Thyroid gland (tissue), 4 donors: Measurements from ENCODE around the gene LGALS9C.
"Not testable (repeated sequence)": the region's sequence is repeated elsewhere in the genome, so short reads cannot be mapped to it uniquely, and the experiment has no call there.

Experiments used
- POLR2A ChIP-seq, 2 donors: fragments of 450-650 bp; IDR thresholded peaks; one replicate each; pipeline ENCODE4 v1.6.1; 2017; ENCODE audit warnings: antibody characterized with exemption in 2 of 2, mild to moderate bottlenecking in 2 of 2, moderate library complexity in 1 of 2
- TF ChIP-seq, protein P1 (sequence below), 6 experiments: fragments of 200-600 bp in 3 of 6; fragments of 450-650 bp in 3 of 6; sonication (generic) in 3 of 6; IDR thresholded peaks; one replicate each; pipeline ENCODE4 v1.5.1; 2016 to 2019; ENCODE audit warnings: antibody characterized with exemption in 6 of 6, mild to moderate bottlenecking in 2 of 6, inconsistent platforms in 1 of 6, moderate library complexity in 1 of 6

DNA sequence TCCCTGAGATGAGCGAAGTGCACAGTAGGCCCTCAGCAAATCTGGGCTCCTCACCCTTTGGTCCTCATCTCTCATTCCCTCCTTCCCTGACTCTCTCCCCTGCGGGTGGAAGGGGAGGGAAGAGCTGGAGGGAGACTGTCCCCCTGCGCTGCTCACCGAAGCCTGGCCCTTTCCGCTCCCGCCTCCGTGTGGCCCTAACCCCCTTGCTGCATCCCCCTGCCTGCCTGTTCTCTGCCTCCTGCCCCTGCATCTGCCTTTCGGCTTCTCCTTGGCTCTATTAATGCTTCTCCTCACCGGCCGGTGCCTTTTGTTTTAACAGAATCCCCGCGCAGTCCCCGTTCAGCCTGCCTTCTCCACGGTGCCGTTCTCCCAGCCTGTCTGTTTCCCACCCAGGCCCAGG lies 12.0 kb downstream of the LGALS9C start:
- TF ChIP-seq, protein P1, sequence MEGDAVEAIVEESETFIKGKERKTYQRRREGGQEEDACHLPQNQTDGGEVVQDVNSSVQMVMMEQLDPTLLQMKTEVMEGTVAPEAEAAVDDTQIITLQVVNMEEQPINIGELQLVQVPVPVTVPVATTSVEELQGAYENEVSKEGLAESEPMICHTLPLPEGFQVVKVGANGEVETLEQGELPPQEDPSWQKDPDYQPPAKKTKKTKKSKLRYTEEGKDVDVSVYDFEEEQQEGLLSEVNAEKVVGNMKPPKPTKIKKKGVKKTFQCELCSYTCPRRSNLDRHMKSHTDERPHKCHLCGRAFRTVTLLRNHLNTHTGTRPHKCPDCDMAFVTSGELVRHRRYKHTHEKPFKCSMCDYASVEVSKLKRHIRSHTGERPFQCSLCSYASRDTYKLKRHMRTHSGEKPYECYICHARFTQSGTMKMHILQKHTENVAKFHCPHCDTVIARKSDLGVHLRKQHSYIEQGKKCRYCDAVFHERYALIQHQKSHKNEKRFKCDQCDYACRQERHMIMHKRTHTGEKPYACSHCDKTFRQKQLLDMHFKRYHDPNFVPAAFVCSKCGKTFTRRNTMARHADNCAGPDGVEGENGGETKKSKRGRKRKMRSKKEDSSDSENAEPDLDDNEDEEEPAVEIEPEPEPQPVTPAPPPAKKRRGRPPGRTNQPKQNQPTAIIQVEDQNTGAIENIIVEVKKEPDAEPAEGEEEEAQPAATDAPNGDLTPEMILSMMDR (IDR thresholded peaks at IDR 0.05): not testable (repeated sequence)
- TF ChIP-seq POLR2A (IDR thresholded peaks at IDR 0.05): not testable (repeated sequence)
